COLO668 (cell line): Measurements from ENCODE around the gene VPS26B.
"Not testable (repeated sequence)": the region's sequence is repeated elsewhere in the genome, so short reads cannot be mapped to it uniquely, and the experiment has no call there.

Experiments
- DNase-seq: peaks from one replicate; lab custom pipeline; 2025; ENCODE audit not compliant: unreplicated experiment; lab: John Stamatoyannopoulos, UW

VPS26B gene

GRCh38 chr11:134223836-134224709 lies at the start of gene VPS26B, which contains the start of gene NCAPD3:
TSS of gene VPS26B (plus strand) at chr11:134224671. CDS start at chr11:134225123, 452 bp downstream.
TSS of gene NCAPD3 (minus strand) at chr11:134223967. CDS start at chr11:134223926, 41 bp downstream.
- DNase-seq = peak; percentile 97

- no peak for DNase-seq
Measured at GRCh38 chr11:134176284-134176683, 48.2 kb upstream of the VPS26B start.

- no peak for DNase-seq
Measured at GRCh38 chr11:134178032-134178674, 46.3 kb upstream of the VPS26B start.

- DNase-seq = no peak
Measured at GRCh38 chr11:134181707-134182106, 42.8 kb upstream of the VPS26B start.

- not testable (repeated sequence) for DNase-seq
Measured at GRCh38 chr11:134188092-134188491, 36.4 kb upstream of the VPS26B start.

GRCh38 chr11:134196756-134197155 lies 27.7 kb upstream of the VPS26B start:
- DNase-seq = no peak

- DNase-seq = no peak
Measured at GRCh38 chr11:134199531-134199930, 24.9 kb upstream of the VPS26B start.

- DNase-seq = no peak
Measured at GRCh38 chr11:134200688-134201087, 23.8 kb upstream of the VPS26B start.

GRCh38 chr11:134202661-134203060 lies 21.8 kb upstream of the VPS26B start:
- no peak for DNase-seq

GRCh38 chr11:134205729-134206128 lies 18.7 kb upstream of the VPS26B start:
- DNase-seq = no peak

GRCh38 chr11:134206185-134206584 lies 18.3 kb upstream of the VPS26B start:
- no peak for DNase-seq

- peak; percentile 30 for DNase-seq
Measured at GRCh38 chr11:134207538-134208239, 16.8 kb upstream of the VPS26B start.

GRCh38 chr11:134215836-134216235 lies 8.6 kb upstream of the VPS26B start:
- no peak for DNase-seq

- DNase-seq = no peak
Measured at GRCh38 chr11:134216816-134217215, 7.7 kb upstream of the VPS26B start.

GRCh38 chr11:134223121-134223520 lies 1.4 kb upstream of the VPS26B start:
- DNase-seq = peak; percentile 4

GRCh38 chr11:134224710-134225664 lies 516 bp downstream of the VPS26B start:
- peak; percentile 70 for DNase-seq

GRCh38 chr11:134226806-134227325 lies 2.4 kb downstream of the VPS26B start:
- DNase-seq = no peak

GRCh38 chr11:134228625-134229024 lies 4.2 kb downstream of the VPS26B start:
- no peak for DNase-seq

- no peak for DNase-seq
Measured at GRCh38 chr11:134229126-134229790, 4.8 kb downstream of the VPS26B start.

- DNase-seq = no peak
Measured at GRCh38 chr11:134230339-134230738, 5.9 kb downstream of the VPS26B start.
